DMS53 treated with DMSO at 0.1 percent for 48 hours (cell line): ENCODE measurements around the gene BCL11B.

Experiments used
- DNase-seq: peaks from one replicate; lab custom pipeline; 2025; ENCODE audit not compliant: unreplicated experiment; lab: John Stamatoyannopoulos, UW

BCL11B gene

DNA sequence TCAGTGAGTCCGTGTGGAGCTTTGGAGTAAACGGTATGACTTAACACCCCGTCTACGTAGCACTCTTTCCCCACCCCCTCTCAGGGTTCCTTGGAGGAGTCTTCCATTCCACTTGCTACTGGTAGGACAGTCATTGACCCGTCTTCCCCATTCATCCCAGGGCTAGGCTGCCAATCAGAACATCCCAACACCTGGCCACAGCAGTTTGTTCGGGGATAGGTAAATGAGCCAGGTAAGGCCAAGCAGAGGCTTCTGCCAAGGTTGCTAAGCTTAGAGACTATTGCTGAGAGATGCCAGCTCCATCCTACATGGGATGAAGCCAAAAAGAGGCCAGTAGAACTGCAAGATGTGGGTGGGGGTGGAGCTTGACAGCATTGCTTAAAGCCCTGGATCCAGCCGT is 130.8 kb downstream of the BCL11B start:
- DNase-seq: no peak

DNA sequence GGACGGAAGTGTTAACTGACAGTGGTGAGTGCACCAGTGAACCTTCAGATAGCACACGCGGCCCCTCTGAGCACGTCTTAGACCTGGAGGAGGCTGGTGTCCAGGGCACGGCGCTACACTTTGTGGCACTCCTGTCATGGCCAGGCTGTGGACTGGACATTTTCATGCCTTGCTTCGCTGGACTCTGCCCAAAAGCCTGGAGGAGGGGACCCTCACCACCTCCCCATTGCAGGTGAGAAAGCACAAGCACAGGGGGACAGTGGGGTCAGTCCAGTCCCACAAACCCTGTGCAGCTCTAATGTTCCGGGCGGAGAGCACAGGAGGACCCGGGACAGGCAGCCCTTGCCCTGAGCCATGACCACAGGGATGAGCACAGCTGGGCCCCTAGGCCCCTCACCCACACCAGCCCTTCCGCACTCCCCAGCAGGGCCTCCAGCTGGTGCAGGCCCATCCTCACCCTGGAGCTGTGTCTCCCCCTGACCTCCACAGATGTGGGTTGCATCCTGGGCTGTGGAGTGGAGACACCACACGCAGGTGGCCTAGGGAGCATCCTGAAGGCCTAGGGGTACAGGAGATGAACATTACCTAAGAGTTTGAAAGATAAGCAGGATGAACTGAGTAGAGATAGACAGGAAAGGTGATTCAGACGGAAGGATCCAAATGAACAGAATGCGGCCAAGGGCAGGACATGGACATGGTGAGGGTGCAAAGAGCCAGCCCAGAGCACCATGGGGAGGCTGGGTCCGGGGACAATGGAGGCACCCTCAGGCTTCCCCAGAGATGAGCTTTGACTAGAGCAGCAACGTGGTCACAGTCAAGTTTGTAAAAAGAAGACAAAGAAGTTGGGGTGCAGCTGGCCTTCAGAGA is 132.8 kb downstream of the BCL11B start:
- DNase-seq: no peak

DNA sequence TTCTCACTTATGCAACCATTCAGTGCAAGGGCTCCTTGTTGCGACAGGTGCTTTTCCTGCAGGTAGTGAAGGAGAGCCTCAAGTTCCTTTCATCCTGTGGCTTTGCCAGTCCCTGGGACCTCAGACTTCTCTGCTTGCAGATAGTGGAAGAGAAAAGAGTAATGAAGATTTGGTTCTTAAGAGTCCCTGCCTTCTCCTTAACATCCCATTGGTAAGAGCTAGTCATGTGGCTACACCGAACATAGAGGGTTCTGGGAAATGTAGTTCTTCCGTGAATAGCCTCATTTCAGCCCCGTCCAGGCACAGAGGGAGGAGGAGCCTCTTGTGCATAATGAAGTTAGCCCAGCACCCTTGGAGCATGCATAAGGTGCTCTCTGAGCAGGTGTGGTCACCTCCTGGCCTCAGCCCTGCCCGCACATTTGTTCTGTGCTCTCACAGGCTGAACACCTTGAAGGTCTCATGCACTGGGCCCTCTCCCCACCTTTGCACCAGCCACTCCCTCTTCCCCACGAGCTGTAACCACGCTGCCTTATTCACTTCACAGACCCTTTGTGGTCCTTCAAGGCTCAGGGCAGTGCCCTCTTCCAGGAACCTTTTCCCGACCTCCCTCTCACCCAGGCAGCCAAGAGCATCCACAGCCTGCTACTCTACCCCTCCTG is 134.0 kb downstream of the BCL11B start:
- DNase-seq: no peak

DNA sequence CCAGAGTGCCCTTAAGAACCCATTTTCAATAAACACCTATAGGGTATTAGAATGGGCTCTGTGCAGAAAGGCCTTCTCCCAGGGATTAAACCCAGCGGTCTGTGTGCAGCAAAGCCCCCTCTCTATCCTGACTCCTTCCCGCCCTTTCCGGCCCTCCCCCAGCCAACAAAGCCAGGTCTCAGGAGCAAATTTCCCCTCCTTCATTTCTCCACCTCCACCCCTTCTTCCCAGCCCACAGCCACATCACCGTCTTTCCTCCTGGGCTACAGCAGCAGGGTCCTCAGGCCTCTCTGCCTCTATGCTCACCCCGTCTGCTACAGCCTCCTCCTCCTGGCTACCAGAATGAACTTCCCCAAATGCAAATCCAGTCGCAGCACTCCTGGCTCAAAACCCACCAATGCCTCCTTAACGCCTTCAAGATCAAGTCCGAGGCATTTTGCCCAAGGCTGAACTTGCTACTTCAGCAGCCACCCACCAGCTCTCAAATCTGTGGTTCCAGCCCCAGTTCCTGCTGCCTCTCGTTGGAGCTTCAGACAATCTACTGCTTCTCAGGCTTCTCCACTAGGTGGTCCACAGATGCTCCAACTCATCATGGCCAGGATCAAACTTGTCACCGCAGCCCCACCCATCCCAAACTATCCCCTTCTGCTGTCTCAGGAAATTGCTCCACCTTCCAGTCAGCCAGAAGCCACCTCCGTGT is 134.8 kb downstream of the BCL11B start:
- no peak for DNase-seq

- DNase-seq: no peak
These were observed 135.6 kb downstream of the BCL11B start for GRCh38 chr14:99136401-99136800.

GRCh38 chr14:99136047-99136400 is 136.0 kb downstream of the BCL11B start:
- no peak for DNase-seq

DNA sequence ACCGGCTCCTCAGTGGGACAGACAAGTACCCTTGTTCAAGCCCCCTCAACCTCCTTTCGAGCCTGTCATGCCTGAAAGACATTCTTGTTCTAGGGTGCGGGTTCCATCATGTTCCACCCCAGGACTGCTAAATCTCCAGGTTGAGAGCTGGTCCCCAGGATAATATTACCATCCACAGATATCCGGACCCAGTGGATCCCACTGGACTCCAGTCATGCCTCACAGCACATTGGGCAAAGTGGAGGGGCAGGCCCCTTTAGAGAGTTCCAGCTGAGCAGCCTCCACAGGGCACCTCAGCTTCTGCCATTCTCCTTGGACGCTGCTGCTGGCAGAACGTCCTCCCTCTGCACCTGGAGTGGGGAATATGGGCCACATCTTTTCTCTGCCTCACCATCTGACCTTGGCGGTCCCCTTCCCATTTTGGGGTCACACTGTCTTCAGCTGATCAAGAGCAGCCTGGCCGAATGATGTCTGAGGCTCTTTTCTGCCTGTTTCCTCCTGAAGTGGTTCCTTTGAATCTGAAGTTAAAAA is 137.4 kb downstream of the BCL11B start:
- no peak for DNase-seq

- DNase-seq: no peak
These were observed 138.1 kb downstream of the BCL11B start for GRCh38 chr14:99133636-99134515.

DNA sequence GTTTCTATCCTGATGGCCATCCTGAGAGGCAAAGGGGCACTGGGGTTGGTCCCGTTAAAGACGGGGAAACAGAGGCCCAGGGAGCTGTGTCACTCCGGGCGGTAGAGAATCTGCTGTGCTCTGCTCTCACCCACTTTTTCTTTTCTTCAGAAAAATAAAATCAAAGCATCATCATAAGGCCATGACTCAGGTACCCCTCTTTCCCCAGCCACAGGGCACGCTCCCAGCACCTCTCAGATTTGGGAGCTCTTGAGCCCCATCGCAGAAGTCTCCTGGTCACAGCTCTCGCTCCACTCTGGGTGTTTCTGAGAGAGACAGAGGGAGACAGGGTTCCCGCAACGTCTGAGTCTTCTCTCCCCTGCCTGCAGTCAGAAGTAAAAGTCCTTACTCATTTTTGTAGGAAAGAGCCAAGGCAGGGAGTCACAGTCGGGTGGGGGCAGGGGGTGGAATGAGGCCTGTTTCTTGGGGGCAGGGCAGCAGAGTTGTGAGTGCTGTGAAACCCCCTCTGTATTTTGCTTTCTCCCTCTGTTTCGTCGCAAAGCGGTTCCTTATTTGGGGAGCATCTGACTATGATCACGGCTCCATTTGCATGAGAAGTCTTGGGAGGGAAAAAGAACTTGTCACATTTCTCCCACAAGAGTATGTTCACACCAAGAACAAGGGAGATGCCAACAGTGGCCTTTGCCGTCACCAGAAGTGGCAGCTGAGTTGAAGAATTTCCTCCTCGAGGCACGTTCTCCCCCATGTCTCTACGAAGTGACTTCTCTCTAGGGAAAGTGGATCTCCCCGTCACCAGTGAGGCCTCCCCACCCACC is 139.0 kb downstream of the BCL11B start:
- no peak for DNase-seq

DNA sequence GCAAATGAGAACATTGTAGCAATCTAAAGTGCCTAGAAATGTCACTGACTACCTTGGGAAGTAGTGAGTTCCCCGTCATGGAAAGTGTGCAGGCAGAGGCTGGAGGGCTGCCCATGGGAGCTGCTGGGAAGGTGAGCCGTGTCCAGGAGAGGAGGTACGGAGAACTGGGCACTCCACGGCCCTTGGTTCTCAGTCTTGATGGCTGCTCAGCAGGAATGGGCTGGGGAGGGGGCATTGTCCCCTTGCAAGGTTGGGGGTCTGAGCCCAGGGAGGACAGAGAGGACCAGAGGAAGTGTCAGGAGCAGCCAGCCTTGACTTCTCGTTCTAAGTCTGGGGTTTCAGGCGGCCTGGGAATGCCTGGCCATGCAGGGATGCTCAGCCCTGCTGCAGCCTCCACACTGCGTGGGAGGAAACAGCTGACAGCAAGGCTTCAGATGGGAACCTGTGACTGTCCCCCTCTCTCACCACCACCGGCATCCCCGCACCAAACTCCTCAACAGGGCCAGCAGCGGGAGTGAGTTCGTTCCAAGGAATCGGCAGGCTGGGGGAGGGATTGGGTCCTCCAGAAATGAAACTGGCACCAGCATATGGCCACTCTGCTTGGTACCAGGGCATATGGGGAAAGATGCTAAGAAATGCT is 140.2 kb downstream of the BCL11B start:
- DNase-seq: no peak

GRCh38 chr14:99129998-99130397 is 142.0 kb downstream of the BCL11B start:
- no peak for DNase-seq

GRCh38 chr14:99129211-99129696 is 142.7 kb downstream of the BCL11B start:
- no peak for DNase-seq

DNA sequence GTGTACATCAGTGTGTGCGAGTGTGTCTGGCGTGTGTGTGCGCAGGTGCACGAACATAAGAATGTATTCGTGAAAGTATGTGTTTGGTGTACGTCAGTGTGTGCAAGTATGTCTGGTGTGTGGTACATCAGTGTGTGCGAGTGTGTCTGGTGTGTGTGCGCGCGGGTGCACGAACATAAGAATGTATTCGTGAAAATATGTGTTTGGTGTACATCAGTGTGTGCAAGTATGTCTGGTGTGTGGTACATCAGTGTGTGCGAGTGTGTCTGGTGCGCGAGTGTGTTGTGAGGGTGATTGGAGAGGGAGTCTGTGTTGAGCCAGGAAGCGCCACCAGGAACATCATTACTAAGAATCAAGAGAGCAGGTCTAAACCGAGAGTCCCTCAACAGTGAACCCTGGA is 143.8 kb downstream of the BCL11B start:
- DNase-seq: no peak

GRCh38 chr14:99127651-99128167 is 144.3 kb downstream of the BCL11B start:
- no peak for DNase-seq

DNA sequence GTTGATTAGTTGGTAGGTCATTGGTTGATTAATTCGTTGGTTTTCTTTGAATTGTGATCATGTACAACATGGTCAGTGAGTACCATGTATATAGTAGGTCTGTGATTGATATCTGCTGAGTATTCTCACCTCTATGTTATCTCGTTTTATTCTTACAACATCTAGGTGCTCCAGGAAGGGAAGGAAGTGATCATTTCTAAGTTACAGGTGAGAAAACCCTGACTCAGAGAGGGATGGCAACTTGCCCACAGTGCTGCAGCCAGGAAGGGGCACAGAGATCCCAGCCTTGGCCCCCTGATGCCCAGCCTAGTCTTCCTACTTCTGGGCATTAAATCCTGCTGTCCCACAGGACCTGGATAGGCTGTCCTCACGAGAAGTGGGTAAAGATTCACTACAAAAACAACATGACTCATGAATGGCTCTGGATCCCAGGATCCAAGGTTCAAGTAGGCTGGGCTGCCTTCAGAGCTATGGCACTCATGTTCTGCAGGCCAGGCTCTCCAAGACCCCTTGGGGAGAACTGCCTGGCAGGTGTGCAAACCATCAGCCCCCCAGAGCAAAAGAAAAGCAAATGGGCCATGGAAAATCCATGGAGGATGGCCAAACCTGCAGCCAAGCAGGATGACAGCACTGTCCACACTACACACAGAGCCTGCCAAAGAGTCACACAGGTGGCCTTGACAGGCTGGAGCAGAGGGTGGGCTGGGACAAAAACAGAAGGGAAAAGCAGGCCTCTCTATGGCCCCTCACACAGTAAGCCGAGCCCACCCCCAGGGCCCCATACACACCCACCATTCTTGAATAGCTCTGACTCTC is 146.2 kb downstream of the BCL11B start:
- no peak for DNase-seq

- no peak for DNase-seq
These were observed 146.9 kb downstream of the BCL11B start for GRCh38 chr14:99125113-99125512.

GRCh38 chr14:99124482-99125105 is 147.4 kb downstream of the BCL11B start:
- no peak for DNase-seq
